WI38 (cell line): Measurements from ENCODE around the gene OR2M5.

Source experiments
- H3K4me3 ChIP-seq: 2 replicates; pipeline ENCODE4 v1.5.1; 2011; ENCODE audit warnings: low read depth, mild to moderate bottlenecking, control low read depth, low read length
- CTCF ChIP-seq: IDR thresholded peaks from 2 replicates; pipeline ENCODE4 v1.5.1; 2012; ENCODE audit warnings: low read depth, mild to moderate bottlenecking, control low read depth, low read length

The OR2M5 gene

GRCh38 chr1:248144513-248145198 is at the start of gene OR2M5:
Gene OR2M5, plus strand, starts transcription at chr1:248145148. Its CDS starts 0 bp downstream, at chr1:248145148.
- no peak for TF ChIP-seq CTCF
- H3K4me3 ChIP-seq = no peak within 1 kb of the TSS

- H3K4me3 ChIP-seq = no peak overlapping the region
- TF ChIP-seq CTCF = no peak
Measured at GRCh38 chr1:248098529-248098928, 46.4 kb upstream of the OR2M5 start.

- no peak for TF ChIP-seq CTCF
- H3K4me3 ChIP-seq = no peak overlapping the region
Measured at GRCh38 chr1:248102847-248103246, 42.1 kb upstream of the OR2M5 start.

- no peak for TF ChIP-seq CTCF
- H3K4me3 ChIP-seq = no peak overlapping the region
Measured at GRCh38 chr1:248111157-248111556, 33.8 kb upstream of the OR2M5 start.

GRCh38 chr1:248114890-248115289 is 30.1 kb upstream of the OR2M5 start:
- no peak for TF ChIP-seq CTCF
- no peak overlapping the region for H3K4me3 ChIP-seq

- no peak overlapping the region for H3K4me3 ChIP-seq
- TF ChIP-seq CTCF = no peak
Measured at GRCh38 chr1:248127653-248128052, 17.3 kb upstream of the OR2M5 start.

GRCh38 chr1:248136811-248137210 is 8.1 kb upstream of the OR2M5 start:
- H3K4me3 ChIP-seq = no peak overlapping the region
- no peak for TF ChIP-seq CTCF
